Skeletal muscle cell (primary cell): ENCODE measurements around the gene ANKRD37.

Experiments
- DNase-seq: peaks from one replicate; pipeline ENCODE4 v3.0.0-alpha.2; 2010; ENCODE audit warnings: low read depth
- H3K4me3 ChIP-seq: 2 replicates; pipeline ENCODE4 v1.5.1; 2011; ENCODE audit warnings: low read depth, mild to moderate bottlenecking, control low read depth, low read length, moderate library complexity

ANKRD37 gene

DNA sequence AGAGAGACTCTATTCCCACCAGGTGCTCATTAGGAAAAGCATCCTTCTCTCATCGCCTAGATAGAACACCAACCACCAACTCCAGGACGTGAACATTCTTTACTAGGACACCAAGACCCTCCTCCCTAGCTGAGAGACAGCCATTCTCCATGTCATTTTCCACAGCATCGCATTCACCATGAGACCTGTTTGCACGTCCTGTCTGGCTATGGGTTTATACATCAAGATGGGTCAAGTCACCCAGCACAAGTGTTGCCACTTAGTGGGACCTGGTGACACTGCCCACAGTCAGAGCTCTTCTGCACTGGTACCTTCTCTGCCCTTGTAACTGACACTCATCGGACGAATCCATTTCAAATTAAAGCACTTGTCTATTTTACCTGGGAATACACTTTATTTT is 18.4 kb upstream of the ANKRD37 start:
- no peak overlapping the region for H3K4me3 ChIP-seq

DNA sequence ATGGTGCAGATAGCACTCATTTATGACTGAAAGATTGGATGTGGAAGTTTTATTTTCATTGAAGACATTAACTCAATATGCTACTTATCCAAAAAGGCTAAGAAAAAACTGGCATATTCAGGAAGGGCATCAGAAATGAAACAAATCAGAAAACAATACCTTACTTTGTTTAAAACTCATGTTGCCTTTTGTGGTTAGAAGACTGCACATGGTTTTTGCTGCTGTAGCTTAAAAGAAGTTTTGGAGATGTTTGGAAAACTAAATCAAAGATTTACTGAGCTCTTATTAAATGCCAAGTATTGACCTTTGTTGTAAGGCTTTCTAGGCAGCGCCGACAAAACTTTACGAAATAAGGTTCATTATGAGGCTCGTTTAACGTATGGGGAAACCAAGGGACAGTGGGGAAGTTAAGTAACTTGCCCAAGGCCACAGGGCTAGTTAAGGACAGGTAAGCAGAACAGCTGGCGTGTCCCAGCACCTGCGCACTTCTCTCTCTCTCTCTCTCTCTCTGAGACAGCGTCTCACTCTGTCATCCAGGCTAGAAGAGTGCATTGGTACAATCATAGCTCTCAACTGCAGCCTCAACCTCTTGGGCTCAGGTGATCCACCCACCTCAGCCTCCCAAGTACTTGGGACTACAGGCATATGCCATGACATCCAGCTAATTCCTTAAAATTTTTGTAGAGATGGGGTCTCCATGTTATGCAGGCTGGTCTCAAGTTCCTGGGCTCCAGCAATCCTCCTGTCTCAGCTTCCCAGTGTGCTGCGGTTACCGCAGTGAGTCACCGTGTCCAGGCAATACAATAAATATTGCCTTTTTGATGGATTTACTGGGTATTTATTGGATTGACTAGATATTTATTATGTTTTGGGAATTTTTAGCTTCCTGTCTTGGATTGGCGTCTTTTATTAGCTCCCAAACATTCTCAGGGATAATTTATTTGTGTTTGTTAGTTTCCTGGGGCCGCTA is 17.0 kb upstream of the ANKRD37 start:
- H3K4me3 ChIP-seq, result no peak overlapping the region

More for the DNA sequence above, 18.4 kb upstream of the ANKRD37 start:
- DNase-seq, result no peak

DNA sequence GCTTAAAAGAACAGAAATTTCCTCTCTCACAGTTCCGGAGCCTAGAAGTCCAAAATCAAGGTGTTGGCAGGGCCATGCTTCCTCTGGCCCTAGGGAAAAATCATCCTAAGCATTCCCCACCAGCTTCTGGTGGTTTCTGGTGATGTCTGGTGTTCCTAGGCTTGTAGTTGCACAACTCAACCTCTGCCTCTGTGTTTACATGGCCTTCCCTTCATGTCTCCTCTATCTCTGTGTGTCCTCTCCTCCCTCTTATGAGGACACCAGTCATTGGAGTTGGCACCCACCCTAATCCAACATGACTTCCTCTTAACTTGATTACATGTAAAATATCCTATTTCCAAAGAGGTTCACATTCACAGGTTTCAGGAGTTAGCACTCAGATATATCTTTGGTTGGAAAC is 16.3 kb upstream of the ANKRD37 start:
- DNase-seq, result no peak

More for the DNA sequence above, 17.0 kb upstream of the ANKRD37 start:
- DNase-seq, result no peak

DNA sequence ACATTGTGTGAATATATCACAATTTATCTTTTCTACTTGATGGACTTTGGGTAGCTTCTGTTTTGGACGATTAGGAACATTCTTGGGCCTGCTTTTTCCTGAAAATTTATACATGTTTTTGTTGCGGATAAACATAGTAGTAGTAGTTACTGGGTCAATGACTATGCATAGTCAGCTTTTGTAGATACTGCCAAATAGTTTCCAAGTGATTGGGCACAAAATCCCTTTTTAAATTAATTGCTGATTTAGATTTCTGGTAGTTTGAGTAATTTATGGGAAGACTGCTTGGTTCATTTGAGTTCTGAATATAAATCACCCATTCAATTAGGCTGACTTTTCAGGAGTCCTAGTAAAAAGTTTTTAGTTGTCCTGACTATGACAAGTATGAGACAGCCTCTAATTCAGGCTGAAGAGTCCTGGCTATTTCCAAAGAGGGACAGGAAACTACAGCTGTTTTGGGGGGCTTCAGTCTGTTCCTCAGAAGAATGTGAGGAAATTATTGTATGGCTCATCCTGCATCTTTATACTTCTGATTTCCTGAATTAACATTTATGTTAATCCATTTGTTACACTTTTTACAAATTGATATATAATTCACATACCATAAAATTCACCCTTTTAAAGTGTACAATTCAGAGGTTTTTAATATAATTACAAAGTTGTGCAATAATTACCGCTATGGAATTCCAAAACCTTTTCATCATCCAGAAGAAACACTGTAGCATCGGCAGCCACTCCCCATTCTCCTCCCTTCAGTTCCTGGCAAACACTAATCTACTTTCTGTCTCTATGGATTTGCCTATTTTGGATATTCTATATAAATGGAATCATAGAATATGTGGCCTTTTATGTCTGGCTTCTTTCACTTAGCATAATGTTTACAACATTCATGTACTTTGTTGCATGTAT is 15.1 kb upstream of the ANKRD37 start:
- no peak for DNase-seq

More for the DNA sequence above, 16.3 kb upstream of the ANKRD37 start:
- no peak overlapping the region for H3K4me3 ChIP-seq

DNA sequence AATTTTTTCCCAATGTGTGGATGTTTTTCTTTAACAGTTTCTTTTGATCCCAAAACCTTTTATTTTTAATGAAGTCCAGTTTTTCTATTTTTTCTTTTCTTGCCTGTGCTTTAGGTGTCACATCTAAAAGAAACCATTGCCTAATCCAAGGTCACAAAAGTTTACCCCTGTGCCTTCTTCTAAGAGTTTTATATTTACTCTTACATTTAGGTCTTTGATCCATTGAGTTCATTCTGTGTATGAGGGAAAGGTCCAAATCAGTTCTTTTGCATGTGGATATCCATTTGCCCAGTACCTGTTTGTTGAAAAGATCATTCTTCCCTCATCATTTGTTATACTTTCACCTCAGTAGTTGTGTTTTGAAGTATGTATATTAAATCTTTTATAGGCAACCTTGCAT is 13.9 kb upstream of the ANKRD37 start:
- DNase-seq, result no peak
- no peak overlapping the region for H3K4me3 ChIP-seq

More for the DNA sequence above, 15.1 kb upstream of the ANKRD37 start:
- H3K4me3 ChIP-seq, result no peak overlapping the region

DNA sequence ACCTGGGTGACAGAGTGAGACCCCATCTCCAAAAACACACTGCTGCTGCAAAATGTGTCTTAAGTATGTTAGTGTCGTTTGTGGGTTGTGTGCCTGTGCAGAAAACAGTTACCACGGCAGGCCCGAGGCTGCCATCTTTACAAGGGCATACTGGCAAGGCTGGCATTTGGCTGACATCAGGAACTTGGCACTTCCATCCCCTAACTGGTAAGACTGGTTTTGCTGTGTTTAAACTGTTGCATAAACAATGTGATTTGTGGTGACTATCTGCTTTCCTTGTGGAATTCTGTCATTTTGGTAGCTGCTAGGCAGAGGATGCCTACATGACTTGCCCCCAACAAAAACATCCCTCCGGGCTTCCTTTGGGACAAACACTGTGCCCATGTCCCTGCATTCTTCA is 13.2 kb upstream of the ANKRD37 start:
- no peak overlapping the region for H3K4me3 ChIP-seq
- no peak for DNase-seq

DNA sequence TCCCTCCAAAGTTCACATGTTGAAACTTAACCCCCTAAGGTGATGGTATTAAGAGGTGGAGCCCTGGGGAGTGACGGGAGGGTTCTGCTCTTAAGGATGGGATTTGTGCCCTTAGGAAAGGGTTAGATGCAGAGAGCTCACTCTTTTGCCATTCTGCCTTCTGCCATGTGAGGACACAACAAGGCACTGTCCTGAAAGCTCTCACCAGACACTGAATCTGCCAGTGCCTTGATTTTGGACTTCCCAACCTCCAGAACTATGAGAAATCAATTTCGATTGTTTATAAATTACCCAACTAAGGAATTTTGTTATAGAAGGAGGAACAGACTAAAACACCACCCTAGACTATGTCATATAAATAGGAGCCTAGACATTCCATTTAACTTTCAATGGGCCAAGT is 12.6 kb upstream of the ANKRD37 start:
- H3K4me3 ChIP-seq, result no peak overlapping the region
- DNase-seq, result no peak

DNA sequence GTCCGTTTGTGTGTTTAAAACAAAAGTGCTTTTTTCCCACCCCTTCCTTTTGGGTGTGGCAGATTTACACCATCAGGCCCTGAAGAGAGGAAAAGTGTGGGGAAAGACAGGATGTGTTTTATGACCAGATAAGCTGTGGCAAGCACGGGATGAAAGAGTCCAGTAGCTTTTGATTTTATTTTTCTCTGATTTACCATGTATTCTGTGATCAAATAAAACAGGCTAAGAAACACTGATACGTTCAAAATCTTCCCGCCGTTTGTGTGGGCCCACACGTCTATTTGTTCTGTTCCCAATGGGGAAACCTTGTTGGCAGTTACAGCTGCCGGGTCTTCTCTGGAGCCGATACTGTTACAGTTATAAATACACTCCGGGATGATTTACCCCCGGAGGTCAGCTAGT is 11.7 kb upstream of the ANKRD37 start:
- H3K4me3 ChIP-seq, result no peak overlapping the region
- no peak for DNase-seq

DNA sequence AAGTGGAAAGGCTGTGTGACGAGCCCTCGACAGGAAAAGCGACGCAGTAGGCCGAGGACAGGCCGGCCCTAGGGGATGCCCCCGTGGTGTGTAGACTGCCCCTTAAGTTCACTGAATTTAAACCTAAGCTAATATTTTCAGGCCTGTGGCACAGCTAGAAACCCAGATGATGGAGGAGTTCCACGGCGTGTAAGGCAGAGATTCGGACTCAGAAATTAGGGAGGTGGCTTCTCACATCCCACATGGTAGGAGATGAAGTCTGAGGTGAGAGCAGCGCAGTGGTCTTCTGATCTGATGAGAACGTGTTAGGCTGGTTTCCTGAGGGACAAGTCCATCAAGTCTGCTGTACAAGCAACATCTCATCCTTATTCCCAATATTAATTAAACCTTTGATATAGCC is 8.7 kb upstream of the ANKRD37 start:
- no peak overlapping the region for H3K4me3 ChIP-seq
- DNase-seq, result no peak

DNA sequence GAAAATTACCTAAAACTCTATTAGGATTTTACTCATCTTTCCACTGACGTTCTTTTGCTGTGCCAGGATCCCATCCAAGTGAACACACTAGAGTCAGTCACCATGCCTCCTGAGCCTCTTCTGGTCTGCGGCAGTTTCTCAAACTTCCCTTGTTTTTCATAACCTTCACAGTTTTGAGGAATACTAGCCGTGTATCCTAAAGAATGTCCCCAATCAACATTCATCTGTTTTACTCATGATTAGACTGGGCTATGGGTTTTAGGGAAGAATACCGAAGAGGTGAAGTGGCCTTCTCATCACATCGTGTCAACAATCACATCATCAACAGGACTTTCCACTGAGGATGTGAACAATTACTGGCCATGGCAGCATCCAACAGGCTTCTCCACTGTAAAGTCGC is 5.7 kb upstream of the ANKRD37 start:
- no peak overlapping the region for H3K4me3 ChIP-seq
- no peak for DNase-seq

DNA sequence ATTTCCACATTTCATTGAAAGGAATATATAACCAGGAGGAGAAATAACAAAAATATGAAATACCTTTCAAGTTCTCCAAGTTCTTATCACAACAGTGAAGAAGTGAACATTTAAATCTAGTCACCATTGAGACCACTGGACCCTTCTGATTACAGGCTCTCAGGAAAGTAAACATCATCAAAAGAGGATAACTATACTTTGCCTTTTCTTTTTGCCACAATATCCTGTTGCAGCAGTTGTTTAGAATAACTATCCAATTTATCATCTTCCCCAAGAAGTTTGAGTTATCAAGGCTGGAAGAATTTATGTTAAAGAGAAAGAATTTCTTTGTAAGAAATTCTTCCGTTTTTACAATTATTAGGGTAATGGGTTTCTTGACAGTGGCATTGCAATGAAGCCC is 4.5 kb upstream of the ANKRD37 start:
- no peak for DNase-seq

DNA sequence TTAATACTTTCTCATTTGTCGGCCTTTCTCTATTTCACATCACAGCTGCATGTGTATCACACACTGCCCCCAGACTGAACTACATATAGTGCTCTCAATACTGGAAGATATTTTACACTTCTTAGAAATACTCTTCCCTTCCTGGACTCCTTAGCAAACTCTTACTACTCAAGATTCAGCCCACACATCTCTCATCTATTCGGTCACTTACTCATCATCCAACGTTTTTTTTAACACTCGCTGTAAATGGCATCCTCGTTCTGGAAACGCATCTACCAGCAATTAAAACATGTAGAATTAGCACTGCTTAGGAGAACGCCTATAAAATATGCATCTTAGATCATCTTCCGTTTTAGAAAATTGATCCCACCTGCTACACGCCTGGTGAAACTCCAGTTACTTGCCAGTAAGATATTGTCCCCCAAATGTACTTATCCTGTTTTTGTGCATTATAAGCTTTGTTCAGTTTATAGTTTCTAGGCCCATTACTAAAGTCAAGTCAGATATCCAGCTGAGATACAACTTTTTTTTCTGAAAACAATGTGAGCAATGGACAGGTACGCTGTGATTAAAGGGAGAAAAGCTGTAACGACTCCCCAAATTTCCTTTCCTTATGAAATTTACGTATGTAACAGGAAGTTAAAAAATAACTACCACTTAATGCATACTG is 1.9 kb upstream of the ANKRD37 start:
- DNase-seq, result no peak
- peak overlapping the region; percentile 70 for H3K4me3 ChIP-seq

More for the DNA sequence above, 4.5 kb upstream of the ANKRD37 start:
- H3K4me3 ChIP-seq, result no peak overlapping the region

DNA sequence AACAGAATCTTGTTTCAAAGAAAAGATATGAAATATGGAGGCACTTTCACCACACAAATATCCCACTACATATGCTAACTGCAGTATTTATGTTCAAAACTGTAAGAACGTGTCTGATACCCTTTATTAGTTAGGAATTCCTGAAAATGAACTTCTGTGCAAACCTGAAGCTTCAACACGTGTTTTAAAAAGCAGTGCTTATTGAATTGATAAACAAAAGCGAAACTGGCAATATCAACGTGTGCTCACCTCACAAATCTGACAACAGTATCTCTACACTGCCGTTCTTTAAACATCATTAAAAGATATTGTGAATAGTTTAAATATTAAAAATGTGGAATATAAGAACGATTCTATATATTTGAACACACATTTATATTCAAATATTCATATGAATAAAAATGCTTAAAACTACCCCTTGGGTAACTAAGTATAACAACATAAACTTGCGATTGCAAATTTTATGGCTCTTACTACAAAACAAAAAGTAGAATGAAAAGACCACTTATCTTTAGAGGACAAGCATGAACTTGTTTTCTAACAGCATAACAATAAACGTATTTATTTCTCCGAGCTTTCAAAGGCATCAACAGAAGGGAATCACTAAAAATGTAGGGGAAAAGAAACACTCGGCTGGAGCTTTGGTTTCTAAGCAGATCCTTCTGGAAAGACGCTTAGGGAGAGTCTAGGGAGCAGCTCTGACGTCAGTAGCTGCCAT is 1.2 kb upstream of the ANKRD37 start, which contains the start of gene LRP2BP:
Gene LRP2BP (minus strand): TSS at position 687 of the 718 bp plus-strand sequence. CDS start 17,738 bp downstream, outside the sequence.
- H3K4me3 ChIP-seq, result peak within 1 kb of the TSS; percentile 70
- no peak for DNase-seq

DNA sequence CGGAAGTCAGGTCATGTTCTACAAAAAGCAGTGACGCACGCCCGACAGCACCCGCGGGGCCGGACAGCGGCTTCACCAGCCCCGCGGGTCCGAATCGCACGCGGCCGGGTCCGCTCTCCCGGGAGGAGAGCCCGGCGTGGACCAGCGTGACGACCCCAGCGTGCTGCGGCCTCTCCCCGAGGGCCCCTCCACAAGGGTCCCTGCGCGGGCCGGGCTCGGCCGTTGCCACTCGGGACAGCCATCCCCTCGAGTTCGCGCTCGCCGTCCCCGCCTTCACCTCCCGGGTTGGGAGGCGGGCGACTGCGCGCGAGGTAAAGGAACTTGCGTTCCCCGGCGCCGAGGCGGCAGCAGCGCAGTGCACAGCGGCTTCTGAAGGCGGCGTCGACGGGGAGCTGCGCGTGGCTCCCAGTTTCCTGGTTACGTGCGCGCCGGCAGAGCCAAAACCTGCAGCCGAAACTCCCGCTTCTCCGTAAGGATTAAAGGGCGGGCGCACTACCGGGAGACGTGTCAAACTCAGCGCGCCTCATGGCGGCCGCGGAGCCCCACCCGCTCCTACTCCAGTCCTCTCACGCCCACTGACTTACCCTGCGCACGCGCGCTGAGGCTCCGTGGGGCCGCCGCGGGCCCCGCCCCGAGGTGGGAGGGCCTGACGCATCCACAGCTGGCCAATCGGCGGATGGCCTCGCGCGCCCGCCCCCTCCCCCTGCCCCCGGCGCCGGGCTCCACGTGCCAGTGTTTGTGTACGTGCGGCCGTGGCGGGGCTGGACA is 501 bp upstream of the ANKRD37 start:
- H3K4me3 ChIP-seq, result peak overlapping the region; percentile 70
- peak; percentile 96 for DNase-seq

DNA sequence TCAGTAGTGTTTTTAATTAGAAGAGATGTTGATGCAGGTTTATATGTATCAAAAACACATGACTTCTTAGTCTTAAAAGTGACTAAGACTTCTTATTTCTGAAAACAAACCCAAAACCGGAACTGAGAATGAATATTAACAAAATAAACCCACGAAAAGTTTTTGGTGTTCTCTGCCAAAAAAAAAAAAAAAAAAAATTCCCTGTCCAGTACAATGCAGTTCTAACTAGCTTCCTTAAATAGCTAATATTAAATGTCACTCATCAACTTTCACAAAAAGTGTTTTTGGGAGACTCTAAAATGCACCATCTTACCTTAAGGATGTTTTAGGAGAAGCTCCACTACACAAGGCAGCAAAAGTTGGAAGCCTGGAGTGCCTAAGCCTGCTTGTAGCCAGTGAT is 2.0 kb downstream of the ANKRD37 start:
- DNase-seq, result no peak
- no peak overlapping the region for H3K4me3 ChIP-seq

DNA sequence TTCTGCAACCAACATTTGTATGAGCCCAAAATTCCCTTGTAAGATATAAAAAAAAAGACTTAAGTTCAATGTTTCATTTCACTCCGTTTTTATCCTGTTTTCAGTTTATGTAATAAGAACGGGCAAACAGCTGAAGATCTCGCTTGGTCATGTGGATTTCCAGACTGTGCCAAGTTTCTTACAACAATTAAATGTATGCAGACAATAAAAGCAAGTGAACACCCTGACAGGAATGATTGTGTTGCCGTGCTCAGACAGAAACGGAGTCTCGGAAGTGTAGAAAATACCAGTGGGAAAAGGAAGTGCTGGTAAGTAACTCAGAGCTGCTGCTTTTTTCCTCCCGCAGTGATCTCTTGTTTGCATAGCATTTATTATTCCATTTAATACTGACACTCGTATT is 2.8 kb downstream of the ANKRD37 start:
- DNase-seq, result no peak
- no peak overlapping the region for H3K4me3 ChIP-seq

DNA sequence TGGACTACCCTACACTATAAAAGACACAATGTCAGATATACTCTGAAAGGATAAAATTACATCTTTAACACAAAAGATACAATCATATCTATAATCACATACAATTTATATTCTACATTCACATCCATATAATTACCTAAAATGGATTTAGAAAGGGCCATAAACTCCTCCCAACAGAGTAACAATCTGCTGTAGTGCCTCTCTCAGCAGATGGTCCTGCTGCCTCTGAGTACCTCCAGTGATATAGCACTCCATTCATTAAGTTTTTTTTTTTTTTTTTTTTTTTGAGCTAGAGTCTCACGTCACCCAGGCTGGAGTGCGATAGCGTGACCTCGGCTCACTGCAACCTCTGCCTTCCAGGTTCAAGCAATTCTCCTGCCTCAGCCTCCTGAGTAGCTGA is 7.4 kb downstream of the ANKRD37 start:
- DNase-seq, result no peak
- H3K4me3 ChIP-seq, result no peak overlapping the region

DNA sequence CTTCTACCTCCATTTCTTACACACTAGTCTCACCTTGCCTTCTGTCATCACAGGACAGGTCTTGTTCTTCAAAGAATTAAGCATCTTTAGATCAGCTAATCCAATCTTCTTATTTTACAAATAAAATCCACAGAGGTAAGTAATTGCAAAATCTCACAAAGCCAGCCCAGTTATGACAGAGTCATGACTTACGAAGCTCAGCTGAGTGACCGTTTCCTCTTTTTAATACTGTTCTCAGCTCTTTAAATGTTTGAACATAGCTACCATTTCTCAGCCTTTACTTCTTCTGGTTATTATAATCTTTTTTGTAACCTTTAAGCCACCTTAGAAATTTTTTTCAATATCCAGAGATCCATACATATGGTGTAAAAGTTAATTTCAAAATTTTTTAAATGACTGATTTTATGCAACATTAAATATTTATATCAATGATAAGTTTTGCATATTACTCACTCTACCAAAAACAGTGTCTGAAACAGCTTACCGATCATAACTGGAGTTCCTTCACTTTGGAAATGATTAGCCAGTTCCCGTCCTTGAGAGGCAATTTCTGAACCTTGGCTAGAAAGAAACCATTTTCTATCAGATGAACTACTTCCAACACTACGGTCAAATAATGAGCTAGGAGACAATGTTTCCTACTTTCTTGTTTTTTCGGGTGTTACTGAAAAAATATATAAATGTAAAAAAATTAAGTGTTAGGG is 8.8 kb downstream of the ANKRD37 start:
- no peak for DNase-seq

More for the DNA sequence above, 8.8 kb downstream of the ANKRD37 start:
- H3K4me3 ChIP-seq, result no peak overlapping the region
